ENCODE results near the gene ARIH1.

DNA sequence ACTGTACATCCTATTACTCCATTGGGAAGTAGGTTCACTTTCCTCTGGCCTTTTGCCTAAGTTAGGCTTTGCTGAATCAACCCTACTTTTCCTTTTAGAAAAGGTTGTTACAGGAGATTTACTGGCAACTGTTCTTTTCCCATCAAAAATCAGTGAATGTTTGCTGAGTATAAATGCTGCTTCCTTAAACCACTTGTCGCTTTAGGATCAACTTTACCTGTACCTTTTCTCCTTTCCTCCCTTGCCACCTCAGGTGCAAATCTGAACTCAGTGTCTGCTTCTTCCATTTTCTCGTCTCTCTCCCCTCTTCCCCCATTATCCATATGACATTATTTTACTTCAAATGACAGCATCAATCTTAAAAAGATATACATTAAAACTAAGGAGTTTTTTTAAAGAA lies 110.9 kb downstream of the ARIH1 start:
- TF ChIP-seq, protein P1, sequence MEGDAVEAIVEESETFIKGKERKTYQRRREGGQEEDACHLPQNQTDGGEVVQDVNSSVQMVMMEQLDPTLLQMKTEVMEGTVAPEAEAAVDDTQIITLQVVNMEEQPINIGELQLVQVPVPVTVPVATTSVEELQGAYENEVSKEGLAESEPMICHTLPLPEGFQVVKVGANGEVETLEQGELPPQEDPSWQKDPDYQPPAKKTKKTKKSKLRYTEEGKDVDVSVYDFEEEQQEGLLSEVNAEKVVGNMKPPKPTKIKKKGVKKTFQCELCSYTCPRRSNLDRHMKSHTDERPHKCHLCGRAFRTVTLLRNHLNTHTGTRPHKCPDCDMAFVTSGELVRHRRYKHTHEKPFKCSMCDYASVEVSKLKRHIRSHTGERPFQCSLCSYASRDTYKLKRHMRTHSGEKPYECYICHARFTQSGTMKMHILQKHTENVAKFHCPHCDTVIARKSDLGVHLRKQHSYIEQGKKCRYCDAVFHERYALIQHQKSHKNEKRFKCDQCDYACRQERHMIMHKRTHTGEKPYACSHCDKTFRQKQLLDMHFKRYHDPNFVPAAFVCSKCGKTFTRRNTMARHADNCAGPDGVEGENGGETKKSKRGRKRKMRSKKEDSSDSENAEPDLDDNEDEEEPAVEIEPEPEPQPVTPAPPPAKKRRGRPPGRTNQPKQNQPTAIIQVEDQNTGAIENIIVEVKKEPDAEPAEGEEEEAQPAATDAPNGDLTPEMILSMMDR (conservative IDR thresholded peaks at IDR 0.05 in 1 of 2, IDR thresholded peaks at IDR 0.05 in 1 of 2; ENCODE audit: low read depth in 1 of 2, low read length in 2 of 2), result no peak
- TF ChIP-seq EZH2 (IDR thresholded peaks at IDR 0.05; ENCODE audit: low read length, missing control alignments), result no peak
